ENCODE data around the gene ZNF320.
"Not testable (repeated sequence)": the region's sequence is repeated elsewhere in the genome, so short reads cannot be mapped to it uniquely, and the experiment has no call there.

Gene ZNF320

GRCh38 chr19:52922841-52923777, 25.7 kb upstream of the ZNF320 start, which contains the start of gene ZNF888:
Gene ZNF888, minus strand, starts transcription at chr19:52923428. Its CDS starts 5,555 bp downstream, at chr19:52917873.
- DNase-seq: peak; percentile 68 to 89 (median 76)

- DNase-seq: no peak
These were observed 20.1 kb upstream of the ZNF320 start for GRCh38 chr19:52917531-52917930.

DNA sequence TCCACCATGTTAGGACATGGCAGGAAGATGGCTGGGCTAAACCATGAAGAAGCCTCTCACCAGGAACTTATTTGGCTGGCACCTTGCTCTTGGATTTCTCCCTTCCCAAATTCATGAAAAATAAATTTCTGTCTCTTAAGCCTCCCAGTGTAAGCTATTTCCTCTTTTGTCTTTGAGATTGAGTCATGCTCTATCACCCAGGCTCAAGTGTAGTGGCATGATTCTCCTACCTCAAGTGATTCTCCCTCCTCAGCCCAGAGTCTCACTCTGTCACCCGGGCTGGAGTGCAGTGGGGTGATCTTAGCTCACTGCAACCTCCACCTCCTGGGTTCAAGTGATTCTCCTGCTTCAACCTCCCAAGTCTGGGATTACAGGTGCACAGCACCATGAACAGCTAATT, 13.2 kb upstream of the ZNF320 start:
- no peak for DNase-seq

DNA sequence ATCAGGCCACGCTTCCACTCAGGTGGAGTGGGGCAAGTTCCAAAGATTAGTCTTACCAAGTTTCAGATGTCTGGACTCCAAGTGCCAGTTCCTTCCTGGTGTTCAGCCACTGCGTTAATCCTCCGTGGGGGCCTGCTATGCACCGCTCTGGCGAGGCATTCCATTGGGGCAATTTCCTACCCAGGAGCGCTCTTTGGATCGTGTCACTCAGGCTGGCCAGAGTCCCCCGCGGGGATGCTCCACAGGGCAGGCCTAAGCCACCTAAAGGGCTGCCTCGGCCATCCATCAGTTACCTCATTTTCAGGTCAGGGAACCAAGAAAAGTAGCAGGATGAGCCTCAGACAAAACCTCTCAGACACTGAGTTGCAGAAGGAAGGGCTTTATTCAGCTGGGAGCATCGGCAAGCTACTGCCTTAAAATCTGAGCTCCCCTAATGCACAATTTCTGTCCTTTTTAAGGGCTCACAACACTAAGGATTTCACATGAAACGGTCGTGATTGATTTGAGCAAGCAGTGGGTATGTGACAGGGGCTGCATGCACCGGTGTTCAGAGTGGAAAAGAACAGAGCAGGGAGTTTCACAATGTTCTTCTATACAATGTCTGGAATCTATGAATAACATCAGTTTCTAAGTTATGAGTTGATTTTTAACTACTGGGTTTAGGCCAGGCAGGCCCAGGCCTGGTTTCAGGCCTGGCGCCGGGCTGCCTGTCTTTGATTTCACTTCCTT, 6.8 kb upstream of the ZNF320 start:
- not testable (repeated sequence) for DNase-seq

- DNase-seq: no peak
These were observed 4.4 kb upstream of the ZNF320 start for GRCh38 chr19:52901842-52902241.

GRCh38 chr19:52898596-52898995, 1.2 kb upstream of the ZNF320 start:
- DNase-seq: not testable (repeated sequence)

GRCh38 chr19:52898101-52898500, 666 bp upstream of the ZNF320 start:
- DNase-seq: no peak

DNA sequence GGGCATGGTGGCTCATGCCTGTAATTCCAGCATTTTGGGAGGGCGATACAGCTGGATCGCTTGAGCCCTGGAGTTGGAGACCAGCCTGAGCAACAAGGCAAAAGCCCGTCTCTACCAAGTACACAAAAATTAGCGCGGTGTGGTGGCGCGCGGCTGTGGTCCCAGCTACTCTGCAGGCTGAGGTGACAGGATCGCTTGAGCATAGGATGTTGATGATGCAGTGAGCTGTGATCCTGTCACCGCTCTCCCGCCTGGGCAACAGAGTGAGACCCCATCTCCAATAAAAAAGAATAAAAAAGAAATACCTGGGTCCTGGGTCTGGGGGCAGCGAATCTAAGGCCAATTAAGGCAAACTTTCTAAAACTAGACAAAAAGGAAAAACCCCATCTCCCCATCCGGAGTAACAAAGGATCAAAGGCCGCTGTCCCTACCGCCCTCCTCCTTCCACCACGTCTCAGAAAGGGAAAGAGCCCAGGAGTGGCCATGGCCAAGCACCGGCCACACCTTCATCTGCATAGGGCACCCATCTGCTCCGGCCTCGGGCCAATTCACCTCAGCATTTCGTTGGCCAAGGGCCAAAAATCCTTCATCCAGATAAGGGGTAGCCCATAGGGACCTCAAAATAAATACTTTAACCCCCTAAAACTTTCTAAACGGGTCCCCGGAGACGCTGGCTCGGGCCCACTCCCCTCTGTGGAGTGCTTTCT, 851 bp downstream of the ZNF320 start:
- no peak for DNase-seq

DNA sequence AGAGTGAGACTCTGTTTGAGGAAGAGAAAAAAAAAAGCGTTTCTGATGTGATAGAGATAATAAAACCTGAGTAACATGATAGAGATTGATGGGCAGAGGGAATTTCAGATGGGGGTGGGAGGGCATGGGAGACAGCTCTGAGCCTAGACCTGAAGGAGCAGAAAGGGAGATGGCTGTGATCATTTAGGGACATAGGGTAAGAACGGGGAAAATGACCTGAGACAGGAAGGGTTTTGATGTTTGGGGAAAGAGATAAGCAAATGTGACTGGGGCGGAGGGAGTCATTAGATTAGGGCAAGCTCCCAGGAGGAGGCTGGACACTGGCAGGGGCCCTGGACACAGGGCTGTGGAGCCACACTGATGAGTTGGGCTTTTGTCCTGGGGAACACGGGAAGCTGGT, 6.1 kb downstream of the ZNF320 start:
- DNase-seq: no peak

GRCh38 chr19:52889931-52890330, 7.5 kb downstream of the ZNF320 start:
- no peak for DNase-seq

DNA sequence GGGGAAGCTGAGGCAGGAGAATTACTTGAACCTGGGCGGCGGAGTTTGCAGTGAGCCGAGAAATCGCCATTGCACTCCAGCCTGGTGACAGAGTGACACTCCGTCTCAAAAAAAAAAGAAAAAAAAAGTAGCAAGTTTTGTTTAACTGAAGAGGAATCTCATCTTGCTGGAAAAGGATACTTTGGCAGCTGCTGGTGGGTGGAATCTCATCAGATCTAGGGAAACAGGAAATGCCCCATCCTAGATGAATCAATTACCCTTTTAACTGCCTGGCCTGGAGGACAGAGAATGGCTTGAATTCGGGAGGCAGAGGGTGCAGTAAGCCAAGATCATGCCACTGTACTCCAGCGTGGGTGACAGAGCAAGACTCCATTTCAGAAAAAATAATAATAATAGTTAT, 8.4 kb downstream of the ZNF320 start:
- no peak for DNase-seq

GRCh38 chr19:52880895-52881389, 16.5 kb downstream of the ZNF320 start:
- no peak for DNase-seq

- DNase-seq: not testable (repeated sequence)
These were observed 24.4 kb downstream of the ZNF320 start for GRCh38 chr19:52872996-52873395.

DNA sequence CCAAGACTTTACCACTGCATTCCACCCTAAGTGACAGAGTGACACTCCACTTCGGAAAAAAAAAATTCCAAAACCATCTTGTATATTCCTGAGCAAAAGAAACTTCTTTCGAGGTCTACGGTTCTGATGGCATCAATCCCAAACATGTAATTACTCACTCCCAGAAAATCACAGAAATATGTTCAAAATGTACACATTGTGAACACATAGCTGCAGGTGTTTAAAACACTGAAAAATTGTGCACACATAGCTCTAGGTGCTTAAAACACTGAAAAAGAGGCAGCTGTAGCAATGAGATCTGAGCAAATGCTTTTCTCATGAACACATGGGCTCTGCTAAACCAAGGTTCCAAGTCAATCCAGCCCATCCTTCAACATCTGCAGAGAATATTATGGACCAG, 26.0 kb downstream of the ZNF320 start:
- DNase-seq: no peak

- not testable (repeated sequence) for DNase-seq
These were observed 29.4 kb downstream of the ZNF320 start for GRCh38 chr19:52868031-52868430.

DNA sequence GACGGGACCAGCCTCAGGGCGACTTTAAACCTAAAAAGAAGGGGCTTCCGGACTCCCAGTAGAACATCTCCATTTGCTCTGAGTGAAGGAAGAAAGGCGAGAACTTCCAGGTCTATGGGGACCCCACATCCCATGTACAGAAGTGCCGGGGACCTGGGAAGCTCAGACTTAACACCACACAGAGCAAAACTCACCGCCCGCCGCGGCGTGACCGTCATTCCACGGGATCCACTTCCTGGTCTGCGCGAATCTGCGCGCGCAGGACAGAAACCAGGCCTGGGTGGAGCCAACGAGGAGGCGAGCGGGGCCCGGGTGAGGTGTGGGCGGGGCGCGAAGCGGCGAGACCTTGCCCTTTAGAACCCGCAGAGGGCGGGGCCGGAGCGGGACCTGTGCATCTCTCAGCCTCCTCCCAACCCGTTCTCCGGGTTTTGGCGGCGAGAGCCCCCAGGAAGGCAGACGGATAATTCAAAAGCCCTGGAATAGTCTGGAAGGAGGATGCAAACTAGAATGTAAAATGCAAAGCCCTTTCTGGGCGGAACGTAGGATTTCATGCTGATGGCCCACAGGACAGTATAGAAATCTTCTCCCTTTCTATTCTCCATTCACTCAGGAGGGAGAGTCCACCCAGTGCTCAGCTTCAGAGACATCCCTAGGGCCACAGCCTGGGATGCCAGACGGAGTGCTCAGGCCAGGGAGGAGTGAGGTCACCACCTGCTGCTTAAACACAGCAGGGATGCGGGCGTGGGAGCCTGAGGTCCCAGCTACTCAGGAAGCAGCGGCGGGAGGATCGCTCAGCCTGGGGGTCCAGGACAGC, 39.9 kb downstream of the ZNF320 start, which contains the start of gene ZNF468:
ZNF468 (minus strand) TSS at position 242 of the 814 bp plus-strand sequence. CDS start 3,347 bp downstream, outside the sequence.
- DNase-seq: peak; percentile 44 to 78 (median 60)

- not testable (repeated sequence) for DNase-seq
These were observed 40.7 kb downstream of the ZNF320 start for GRCh38 chr19:52856540-52857377.
